NCI-H1417 treated with DMSO at 0.1 percent for 48 hours (cell line): ENCODE measurements around the gene MLLT6.

Source experiments
- DNase-seq: peaks from one replicate; lab custom pipeline; 2025; lab: John Stamatoyannopoulos, UW

The MLLT6 gene

GRCh38 chr17:38706505-38707216 lies 1.6 kb downstream of the MLLT6 start:
- DNase-seq = no peak

- DNase-seq = no peak
Measured at GRCh38 chr17:38707678-38708351, 2.7 kb downstream of the MLLT6 start.

GRCh38 chr17:38709104-38709820 lies 4.2 kb downstream of the MLLT6 start:
- no peak for DNase-seq

GRCh38 chr17:38709864-38710603 lies 5.0 kb downstream of the MLLT6 start:
- DNase-seq = no peak

- DNase-seq = no peak
Measured at GRCh38 chr17:38710604-38710962, 5.5 kb downstream of the MLLT6 start.

GRCh38 chr17:38710985-38711384 lies 5.9 kb downstream of the MLLT6 start:
- no peak for DNase-seq

GRCh38 chr17:38711792-38712571 lies 6.9 kb downstream of the MLLT6 start:
- DNase-seq = no peak

GRCh38 chr17:38712593-38712992 lies 7.5 kb downstream of the MLLT6 start:
- DNase-seq = no peak

- DNase-seq = no peak
Measured at GRCh38 chr17:38713456-38714075, 8.5 kb downstream of the MLLT6 start.

GRCh38 chr17:38715216-38715943 lies 10.3 kb downstream of the MLLT6 start:
- no peak for DNase-seq

- DNase-seq = no peak
Measured at GRCh38 chr17:38716368-38717005, 11.4 kb downstream of the MLLT6 start.

- no peak for DNase-seq
Measured at GRCh38 chr17:38717139-38717745, 12.2 kb downstream of the MLLT6 start.

GRCh38 chr17:38719289-38719942 lies 14.3 kb downstream of the MLLT6 start:
- DNase-seq = no peak

- DNase-seq = no peak
Measured at GRCh38 chr17:38719943-38720641, 15.0 kb downstream of the MLLT6 start.

- no peak for DNase-seq
Measured at GRCh38 chr17:38720941-38721340, 15.9 kb downstream of the MLLT6 start.

- no peak for DNase-seq
Measured at GRCh38 chr17:38721802-38722201, 16.7 kb downstream of the MLLT6 start.

- peak; percentile 21 for DNase-seq
Measured at GRCh38 chr17:38724337-38724988, 19.4 kb downstream of the MLLT6 start.

GRCh38 chr17:38725066-38725465 lies 20.0 kb downstream of the MLLT6 start:
- no peak for DNase-seq
